Large intestine (tissue), 3 donors: ENCODE data around the gene RTP3. TPM values are rescaled to one million over a fixed set of nuclear protein-coding genes. Genes with fewer than 3 reads are reported as not detected.

Experiments
- DNase-seq, 2 donors: peaks; one replicate each; pipeline versions ENCODE4 v3.0.0 to v3.0.0-alpha.2; 2013
- H3K27ac ChIP-seq: one replicate; pipeline ENCODE4 v1.5.1; 2013; ENCODE audit warnings: low read length
- H3K27me3 ChIP-seq: 2 replicates; pipeline ENCODE4 v1.6.1; 2013; ENCODE audit warnings: low read length; ENCODE audit not compliant: control insufficient read depth, insufficient read depth
- H3K36me3 ChIP-seq: 2 replicates; pipeline ENCODE4 v1.6.1; 2013; ENCODE audit warnings: low read length; ENCODE audit not compliant: control insufficient read depth, insufficient read depth
- H3K4me1 ChIP-seq: one replicate; pipeline ENCODE4 v1.6.1; 2013; ENCODE audit warnings: low read length; ENCODE audit not compliant: control insufficient read depth, insufficient read depth
- H3K4me3 ChIP-seq: one replicate; pipeline ENCODE4 v1.5.1; 2013; ENCODE audit warnings: low read length
- H3K9me3 ChIP-seq: one replicate; pipeline ENCODE4 v1.6.1; 2013; ENCODE audit warnings: mild to moderate bottlenecking, low read depth, low read length, moderate library complexity; ENCODE audit not compliant: control insufficient read depth
- WGBS: methylation state at CpG from one replicate; pipeline ENCODE4 v1.1.5; 2013; ENCODE audit warnings: low lambda C conversion rate; ENCODE audit not compliant: insufficient coverage; 5-methylcytosine and 5-hydroxymethylcytosine counted together
- polyA plus RNA-seq: library from polyadenylated mRNA; unstranded; fragments of 120-200 nt; gene quantifications from one replicate; pipeline ENCODE4 v1.2.1, GENCODE V29; 2013

The RTP3 gene
- polyA plus RNA-seq, 1 donor = not detected

DNA sequence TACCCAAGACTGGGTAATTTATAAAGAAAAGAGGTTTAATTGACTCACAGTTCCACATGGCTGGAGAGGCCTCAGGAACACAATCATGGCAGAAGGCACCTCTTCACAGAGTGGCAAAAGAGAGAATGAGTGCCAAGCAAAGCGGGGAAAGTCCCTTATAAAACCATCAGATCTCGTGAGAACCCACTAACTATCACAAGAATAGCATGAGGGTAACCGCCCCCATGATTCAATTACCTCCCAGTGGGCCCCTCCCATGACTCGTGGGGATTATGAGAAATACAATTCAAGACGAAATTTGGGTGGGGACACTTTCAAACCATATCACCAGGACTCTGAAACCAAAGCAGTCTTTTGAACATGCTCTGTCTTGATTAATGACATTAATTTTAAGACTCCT lies 7.0 kb downstream of the RTP3 start:
- H3K27me3 ChIP-seq = peaks cover 2% of the 10 kb centered on the region
- no peak for DNase-seq
- H3K36me3 ChIP-seq = no peaks in the 10 kb centered on the region
- no peak overlapping the region for H3K4me3 ChIP-seq
- no peak overlapping the region for H3K27ac ChIP-seq
- H3K9me3 ChIP-seq = no peaks in the 10 kb centered on the region
- peaks cover 3% of the 10 kb centered on the region for H3K4me1 ChIP-seq
- WGBS = no CpG with 5 or more reads among the region's 5 CpGs

DNA sequence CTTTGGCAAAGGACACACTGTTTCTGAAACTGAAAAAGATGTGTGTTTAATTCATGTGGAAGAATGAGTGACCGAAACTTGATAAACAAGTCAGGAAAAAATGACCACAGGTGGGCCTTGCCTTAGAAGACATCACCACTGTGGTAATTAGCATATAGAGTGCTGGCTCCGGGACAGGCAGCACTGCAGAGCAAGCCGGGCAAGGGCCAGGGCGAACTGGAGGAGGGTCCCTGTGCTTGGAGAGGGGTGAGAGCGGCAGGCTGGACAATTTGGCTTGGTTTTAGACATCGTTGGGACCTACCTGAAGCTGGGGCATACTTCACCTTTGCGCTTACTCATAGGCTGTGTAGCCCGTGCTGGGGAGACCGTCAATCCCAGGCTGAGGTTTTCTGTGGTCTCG lies 8.2 kb downstream of the RTP3 start:
- no peaks in the 10 kb centered on the region for H3K9me3 ChIP-seq
- DNase-seq = no peak
- H3K27me3 ChIP-seq = peaks cover 2% of the 10 kb centered on the region
- WGBS = no CpG with 5 or more reads among the region's 10 CpGs
- peaks cover 4% of the 10 kb centered on the region for H3K4me1 ChIP-seq
- no peak overlapping the region for H3K4me3 ChIP-seq
- no peaks in the 10 kb centered on the region for H3K36me3 ChIP-seq
- H3K27ac ChIP-seq = no peak overlapping the region

DNA sequence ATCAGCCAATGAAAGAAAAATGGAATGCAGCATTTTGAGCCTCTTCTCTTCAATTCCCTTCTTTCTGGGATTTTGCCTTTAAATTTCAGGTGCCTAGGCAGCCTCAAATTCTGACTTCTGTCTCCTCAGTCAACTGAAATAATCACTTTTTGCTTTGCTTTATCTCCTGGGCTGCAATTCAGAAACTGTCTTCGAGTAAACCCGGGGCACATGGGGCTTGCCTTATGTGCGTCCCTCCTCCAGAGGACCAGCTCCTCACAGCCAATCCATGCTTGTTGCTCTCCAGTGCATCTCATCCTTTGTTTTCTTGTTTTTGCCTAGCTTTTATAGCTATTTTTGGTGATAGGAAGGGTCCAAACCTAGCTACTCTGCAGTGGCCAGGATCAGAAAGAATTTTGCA lies 8.8 kb downstream of the RTP3 start:
- H3K36me3 ChIP-seq = no peaks in the 10 kb centered on the region
- WGBS = 100% methylated on average over 1 of the region's 3 CpGs
- DNase-seq = no peak
- peaks cover 4% of the 10 kb centered on the region for H3K4me1 ChIP-seq
- peaks cover 2% of the 10 kb centered on the region for H3K27me3 ChIP-seq
- no peaks in the 10 kb centered on the region for H3K9me3 ChIP-seq
- H3K4me3 ChIP-seq = no peak overlapping the region
- no peak overlapping the region for H3K27ac ChIP-seq

DNA sequence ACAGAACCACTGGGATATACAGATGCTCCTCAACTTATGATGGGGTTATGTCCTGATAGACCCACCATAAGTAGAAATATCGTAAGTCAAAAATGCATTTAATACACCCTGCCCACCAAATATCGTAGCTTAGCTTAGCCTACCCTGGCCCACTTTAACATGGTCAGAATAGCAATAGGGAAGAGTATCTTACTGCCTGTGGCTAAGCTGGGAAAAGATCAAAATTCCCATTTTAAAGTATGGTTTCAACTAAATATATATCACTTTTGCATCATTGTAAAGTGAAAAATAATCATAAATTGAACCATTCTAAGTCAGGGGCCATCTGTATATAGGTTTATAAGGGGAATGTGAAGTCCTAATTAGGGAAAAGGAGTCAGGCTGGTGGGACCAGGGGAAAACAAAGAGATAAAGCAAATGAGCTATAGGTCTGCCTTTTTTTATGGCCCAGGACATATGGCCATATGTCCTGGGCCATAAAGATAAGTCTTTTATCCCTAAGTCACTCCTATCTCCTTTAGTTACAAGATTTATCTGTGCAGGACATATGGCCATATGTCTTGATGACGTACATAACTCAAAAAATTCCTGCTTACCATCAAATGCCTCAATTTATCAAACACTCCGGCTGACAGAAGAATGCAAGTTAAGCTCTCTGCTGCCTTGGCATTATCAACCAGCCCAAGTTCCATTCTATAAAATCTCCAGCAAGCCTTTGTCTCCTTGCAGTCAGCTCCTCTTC lies 11.2 kb downstream of the RTP3 start:
- WGBS = no CpG with 5 or more reads among the region's 4 CpGs
- Histone ChIP-seq H3K27ac (no peak overlapping the region), H3K4me3 (no peak overlapping the region), H3K9me3 (no peaks in the 10 kb centered on the region), H3K4me1 (peaks cover 4% of the 10 kb centered on the region), H3K36me3 (no peaks in the 10 kb centered on the region), H3K27me3 (peaks cover 2% of the 10 kb centered on the region)
- DNase-seq = no peak

DNA sequence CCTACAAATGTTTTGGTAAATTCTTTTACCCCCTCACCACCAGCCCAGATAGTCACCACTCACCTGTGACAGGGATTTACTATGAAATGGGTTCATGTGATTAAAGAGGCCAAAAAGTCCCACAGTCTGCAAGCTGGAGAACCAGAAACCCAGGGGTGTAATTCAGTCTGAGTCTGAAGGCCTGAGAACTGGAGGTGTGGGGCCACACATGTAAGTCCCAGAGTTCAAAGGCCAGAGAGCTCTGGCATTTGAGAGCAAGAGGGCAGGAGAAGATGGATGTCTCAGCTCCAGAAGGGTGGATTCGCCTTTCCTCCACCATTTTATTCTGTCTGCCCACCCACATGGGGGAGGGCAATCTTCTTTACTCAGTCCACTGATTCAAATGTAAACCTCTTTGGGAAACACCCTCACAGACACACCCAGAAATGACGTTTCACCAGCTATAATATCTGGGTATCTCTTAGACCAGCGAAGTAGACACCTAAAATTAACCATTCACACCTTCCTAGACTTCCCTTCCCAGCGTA lies 11.9 kb downstream of the RTP3 start:
- Histone ChIP-seq H3K4me3 (no peak overlapping the region), H3K9me3 (no peaks in the 10 kb centered on the region), H3K27ac (no peak overlapping the region), H3K27me3 (peaks cover 2% of the 10 kb centered on the region), H3K4me1 (peaks cover 4% of the 10 kb centered on the region), H3K36me3 (no peaks in the 10 kb centered on the region)
- no peak for DNase-seq
- 30% methylated on average over 2 of the region's 4 CpGs for WGBS

DNA sequence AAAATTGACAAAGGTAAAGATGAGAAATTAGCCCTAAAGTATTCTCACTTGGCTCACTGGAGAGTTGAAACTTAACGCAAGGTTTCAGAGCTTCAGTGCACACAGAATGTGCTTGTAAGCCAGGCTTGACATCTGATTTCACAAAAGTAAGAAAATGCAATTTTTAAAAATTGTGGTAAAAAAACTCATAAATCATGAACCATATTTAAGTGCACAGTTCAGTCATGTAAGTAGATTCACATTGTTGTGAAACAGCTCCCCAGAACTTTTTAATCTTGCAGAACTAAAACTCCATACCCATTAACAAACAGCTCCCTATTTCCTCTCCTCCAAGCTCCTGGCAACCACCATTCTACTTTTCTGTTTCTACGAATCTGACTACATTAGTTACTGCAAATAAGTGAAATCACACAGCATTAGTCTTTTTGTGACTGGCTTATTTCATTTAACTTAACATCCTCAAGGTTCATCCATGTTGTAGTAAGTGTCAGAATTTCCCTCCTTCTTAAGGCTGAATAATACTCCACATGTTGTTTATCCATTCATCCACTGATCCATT lies 14.5 kb downstream of the RTP3 start:
- H3K36me3 ChIP-seq = no peaks in the 10 kb centered on the region
- no CpG with 5 or more reads among the region's 2 CpGs for WGBS
- no peaks in the 10 kb centered on the region for H3K9me3 ChIP-seq
- H3K27ac ChIP-seq = no peak overlapping the region
- DNase-seq = no peak
- no peak overlapping the region for H3K4me3 ChIP-seq
- H3K27me3 ChIP-seq = no peaks in the 10 kb centered on the region
- peaks cover 4% of the 10 kb centered on the region for H3K4me1 ChIP-seq

DNA sequence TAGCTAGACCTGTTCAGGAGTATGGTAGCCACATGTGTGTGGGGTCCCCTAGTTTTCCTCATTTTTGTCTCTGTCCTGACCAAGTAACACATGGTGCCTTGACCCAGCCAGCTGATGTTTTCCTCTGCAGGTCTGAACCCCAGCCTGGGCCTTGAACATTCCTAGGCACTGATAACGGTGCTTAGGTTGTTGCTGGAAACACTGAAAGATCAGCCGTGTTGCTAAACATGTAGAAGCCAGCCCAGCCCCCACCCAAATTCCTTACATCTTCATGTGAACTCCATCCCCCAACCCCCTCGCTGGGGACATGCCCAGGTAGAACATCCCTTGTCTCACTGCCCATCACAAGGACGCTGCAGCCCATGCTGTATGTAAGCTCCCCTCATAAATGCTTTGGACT lies 18.7 kb downstream of the RTP3 start:
- no CpG with 5 or more reads among the region's 4 CpGs for WGBS
- Histone ChIP-seq H3K4me1 (no peaks in the 10 kb centered on the region), H3K27me3 (no peaks in the 10 kb centered on the region), H3K4me3 (no peak overlapping the region), H3K27ac (no peak overlapping the region), H3K9me3 (no peaks in the 10 kb centered on the region), H3K36me3 (no peaks in the 10 kb centered on the region)
- DNase-seq = no peak

DNA sequence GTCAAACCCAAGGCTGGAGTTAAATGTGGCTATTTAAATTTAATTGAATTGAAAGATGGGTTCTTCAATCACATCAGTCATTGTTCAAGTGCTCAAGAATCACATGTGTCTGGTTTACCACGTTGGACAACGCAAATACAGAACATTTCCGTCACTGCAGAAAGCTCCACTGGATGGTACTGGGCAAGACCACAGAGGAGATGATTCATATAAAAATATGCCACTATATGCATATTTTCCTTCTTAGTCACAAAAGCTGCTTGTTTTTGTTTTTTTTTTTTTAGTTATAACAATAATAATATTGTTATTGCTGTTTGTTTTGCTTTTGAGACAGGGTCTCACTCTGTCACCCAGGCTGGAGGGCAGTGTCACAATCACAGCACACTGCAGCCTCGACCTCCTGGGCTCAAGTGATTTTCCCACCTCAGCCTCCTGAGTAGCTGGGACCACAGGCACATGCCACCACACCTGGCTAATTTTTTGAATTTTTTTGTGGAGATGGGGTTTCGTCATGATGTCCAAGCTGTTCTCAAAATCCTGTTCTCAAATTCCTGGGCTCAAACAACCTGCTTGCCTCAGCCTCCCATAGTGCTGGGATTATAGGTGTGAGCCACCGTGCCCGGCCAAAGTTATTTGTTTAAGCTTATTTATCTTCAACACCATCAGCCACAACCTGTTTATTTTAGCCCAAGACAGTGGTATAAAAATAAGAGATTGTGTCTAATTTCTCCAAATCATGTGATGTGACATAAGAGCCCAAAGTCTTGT lies 19.4 kb downstream of the RTP3 start:
- H3K4me1 ChIP-seq = no peaks in the 10 kb centered on the region
- H3K36me3 ChIP-seq = no peaks in the 10 kb centered on the region
- no CpG with 5 or more reads among the region's 7 CpGs for WGBS
- H3K4me3 ChIP-seq = no peak overlapping the region
- H3K27me3 ChIP-seq = no peaks in the 10 kb centered on the region
- H3K9me3 ChIP-seq = no peaks in the 10 kb centered on the region
- H3K27ac ChIP-seq = no peak overlapping the region
- no peak for DNase-seq

DNA sequence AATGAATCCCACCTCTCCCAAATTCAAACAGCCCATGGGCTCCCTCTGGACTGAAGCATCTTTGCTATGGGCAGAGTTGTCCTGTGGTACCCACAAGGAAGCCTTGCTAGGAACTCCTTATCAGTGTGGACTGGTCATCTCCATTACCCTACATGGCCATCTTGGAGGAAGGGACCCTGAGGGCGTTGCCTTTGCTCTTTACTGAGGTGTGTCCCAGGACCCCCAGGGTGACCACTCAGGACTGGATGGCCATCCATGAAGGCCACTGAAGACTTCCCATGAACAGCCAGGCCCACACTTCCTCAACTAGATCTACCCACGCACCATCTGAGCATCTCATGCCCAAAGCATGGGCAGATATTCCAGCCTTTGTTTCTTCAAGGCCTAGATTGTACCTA lies 20.0 kb downstream of the RTP3 start:
- H3K27me3 ChIP-seq = no peaks in the 10 kb centered on the region
- no CpG with 5 or more reads among the region's 2 CpGs for WGBS

DNA sequence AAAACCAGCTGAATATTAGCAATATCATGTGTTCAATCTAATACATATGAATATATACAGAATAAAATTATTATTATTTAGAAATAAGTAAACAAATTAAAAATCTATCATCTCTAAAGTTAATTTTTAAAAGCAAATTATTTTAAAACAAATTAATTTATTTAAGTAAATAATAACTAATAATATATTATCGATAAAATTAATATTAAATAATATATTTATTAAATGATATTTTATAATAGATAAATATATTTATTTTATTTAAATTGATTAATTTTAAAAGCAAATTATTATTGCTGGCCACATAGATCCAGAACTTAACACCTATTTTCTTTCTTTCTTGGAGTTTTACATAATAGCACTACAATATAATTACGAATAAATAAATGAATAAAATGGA lies 22.2 kb downstream of the RTP3 start:
- 96% methylated on average over 2 of the region's 2 CpGs for WGBS
- Histone ChIP-seq H3K36me3 (no peaks in the 10 kb centered on the region), H3K27ac (no peak overlapping the region), H3K9me3 (no peaks in the 10 kb centered on the region), H3K4me1 (no peaks in the 10 kb centered on the region), H3K27me3 (no peaks in the 10 kb centered on the region), H3K4me3 (no peak overlapping the region)
- no peak for DNase-seq

More for the DNA sequence above, 20.0 kb downstream of the RTP3 start:
- H3K9me3 ChIP-seq = no peaks in the 10 kb centered on the region
- no peak overlapping the region for H3K27ac ChIP-seq
- no peaks in the 10 kb centered on the region for H3K4me1 ChIP-seq
- no peaks in the 10 kb centered on the region for H3K36me3 ChIP-seq
- no peak overlapping the region for H3K4me3 ChIP-seq
- DNase-seq = no peak
